Measurements from ENCODE around the gene PRKAG2. TPM values are rescaled to one million over a fixed set of nuclear protein-coding genes. Genes with fewer than 3 reads are reported as not detected.

Gene PRKAG2
- total RNA-seq, 1 donor from 2014 or later, result 35.4 TPM

DNA sequence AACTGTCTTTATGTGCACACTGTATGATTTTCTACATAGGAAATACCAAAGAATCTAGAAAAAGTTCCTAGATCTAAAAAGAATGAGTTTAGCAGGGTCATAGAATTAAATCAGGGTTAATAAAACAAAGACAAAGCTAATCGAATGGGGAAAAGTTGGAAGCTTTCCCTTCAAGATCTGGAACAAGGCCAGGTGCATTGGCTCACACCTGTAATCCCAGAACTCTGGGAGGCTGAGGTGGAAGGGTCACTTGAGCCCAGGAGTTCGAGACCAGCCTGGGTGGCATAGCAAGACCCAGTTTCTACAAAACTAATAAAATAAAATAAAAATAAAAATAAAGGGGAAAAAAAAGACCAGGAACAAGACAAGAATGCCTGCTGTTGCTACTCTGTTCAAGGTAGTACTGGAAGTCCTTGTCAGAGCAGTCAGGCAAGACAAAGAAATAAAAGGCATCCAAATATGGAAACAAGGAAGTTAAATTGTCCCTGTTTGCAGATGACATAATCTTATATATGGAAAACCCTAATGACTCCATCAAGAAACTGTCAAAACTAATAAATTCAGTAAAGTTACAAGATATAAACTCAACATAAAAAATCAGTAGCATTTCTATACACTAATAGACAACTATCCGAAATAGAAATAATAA lies 281.1 kb downstream of the PRKAG2 start:
- intact Hi-C loops (cut with DNase I), result no loop called here
- H3K27ac ChIP-seq, result no peak overlapping the region

DNA sequence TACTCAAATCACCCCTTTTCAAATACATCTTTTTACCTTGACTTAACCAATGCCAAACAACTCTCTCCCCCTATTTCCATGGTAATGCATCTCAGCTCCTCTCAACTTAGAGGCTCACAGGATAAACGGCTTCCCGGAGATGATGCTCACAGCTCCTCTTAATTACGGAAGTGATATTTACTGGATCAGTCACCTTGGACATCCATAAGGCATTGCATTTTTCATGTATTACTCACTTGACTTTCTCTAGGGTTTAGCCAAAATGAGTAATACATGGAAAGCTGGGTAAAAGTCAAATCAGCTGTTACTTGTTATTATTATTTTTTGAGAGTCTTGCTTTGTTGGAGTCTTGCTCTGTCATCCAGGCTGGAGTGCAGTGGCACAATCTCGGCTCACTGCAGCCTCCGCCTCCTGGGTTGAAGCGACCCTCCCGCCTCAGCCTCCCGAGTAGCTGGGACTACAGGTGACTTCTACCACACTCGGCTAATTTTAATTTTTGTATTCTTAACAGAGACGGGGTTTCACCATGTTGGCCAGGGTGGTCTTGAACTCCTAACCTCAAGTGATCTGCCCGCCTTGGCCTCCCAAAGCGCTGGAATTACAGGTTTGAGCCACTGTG lies 283.9 kb downstream of the PRKAG2 start:
- intact Hi-C loops (cut with DNase I), result no loop called here
- H3K36me3 ChIP-seq, result peaks cover 13% of the 10 kb centered on the region
- ATAC-seq (no peak), DNase-seq (no peak)
- H3K9me3 ChIP-seq, result no peaks in the 10 kb centered on the region
- H3K4me1 ChIP-seq, result no peaks in the 10 kb centered on the region
- H3K27me3 ChIP-seq (ENCODE audit: low read depth), result no peaks in the 10 kb centered on the region
- H3K4me3 ChIP-seq, result no peak overlapping the region
- H3K27ac ChIP-seq, result no peak overlapping the region
- TF ChIP-seq, protein P1, sequence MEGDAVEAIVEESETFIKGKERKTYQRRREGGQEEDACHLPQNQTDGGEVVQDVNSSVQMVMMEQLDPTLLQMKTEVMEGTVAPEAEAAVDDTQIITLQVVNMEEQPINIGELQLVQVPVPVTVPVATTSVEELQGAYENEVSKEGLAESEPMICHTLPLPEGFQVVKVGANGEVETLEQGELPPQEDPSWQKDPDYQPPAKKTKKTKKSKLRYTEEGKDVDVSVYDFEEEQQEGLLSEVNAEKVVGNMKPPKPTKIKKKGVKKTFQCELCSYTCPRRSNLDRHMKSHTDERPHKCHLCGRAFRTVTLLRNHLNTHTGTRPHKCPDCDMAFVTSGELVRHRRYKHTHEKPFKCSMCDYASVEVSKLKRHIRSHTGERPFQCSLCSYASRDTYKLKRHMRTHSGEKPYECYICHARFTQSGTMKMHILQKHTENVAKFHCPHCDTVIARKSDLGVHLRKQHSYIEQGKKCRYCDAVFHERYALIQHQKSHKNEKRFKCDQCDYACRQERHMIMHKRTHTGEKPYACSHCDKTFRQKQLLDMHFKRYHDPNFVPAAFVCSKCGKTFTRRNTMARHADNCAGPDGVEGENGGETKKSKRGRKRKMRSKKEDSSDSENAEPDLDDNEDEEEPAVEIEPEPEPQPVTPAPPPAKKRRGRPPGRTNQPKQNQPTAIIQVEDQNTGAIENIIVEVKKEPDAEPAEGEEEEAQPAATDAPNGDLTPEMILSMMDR (IDR thresholded peaks at IDR 0.05), result no peak

More for the DNA sequence above, 281.1 kb downstream of the PRKAG2 start:
- H3K27me3 ChIP-seq (ENCODE audit: low read depth), result no peaks in the 10 kb centered on the region
- DNase-seq (no peak), ATAC-seq (no peak)
- H3K4me3 ChIP-seq, result no peak overlapping the region
- H3K36me3 ChIP-seq, result peaks cover 13% of the 10 kb centered on the region
- TF ChIP-seq, protein P1 (IDR thresholded peaks at IDR 0.05), result no peak
- peaks cover 13% of the 10 kb centered on the region for H3K4me1 ChIP-seq
- H3K9me3 ChIP-seq, result no peaks in the 10 kb centered on the region

DNA sequence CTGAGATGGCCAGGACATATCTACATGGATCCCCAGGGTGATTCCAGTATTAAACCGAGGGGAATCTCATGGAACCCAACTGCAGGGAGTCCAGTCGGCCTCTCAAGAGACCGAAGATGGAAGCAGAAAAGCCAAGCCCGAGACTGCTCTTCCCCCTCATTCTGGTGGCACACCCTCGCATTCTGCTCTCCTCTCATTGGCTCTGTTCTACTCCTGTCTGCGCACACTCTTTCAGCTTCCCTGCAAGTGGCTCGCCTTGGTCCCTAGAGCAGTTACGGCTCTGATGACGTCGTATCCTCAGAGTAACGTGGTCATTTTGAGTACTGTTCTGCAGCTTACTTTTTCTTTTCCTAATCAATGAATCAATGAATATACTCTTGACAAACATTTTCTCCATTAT lies 284.6 kb downstream of the PRKAG2 start:
- H3K36me3 ChIP-seq, result peaks cover 13% of the 10 kb centered on the region
- H3K4me3 ChIP-seq, result no peak overlapping the region
- TF ChIP-seq, protein P1 (IDR thresholded peaks at IDR 0.05), result no peak
- no peak overlapping the region for H3K27ac ChIP-seq
- ATAC-seq (no peak), DNase-seq (no peak)
- H3K27me3 ChIP-seq (ENCODE audit: low read depth), result no peaks in the 10 kb centered on the region
- intact Hi-C loops (cut with DNase I), result no loop called here
- no peaks in the 10 kb centered on the region for H3K9me3 ChIP-seq
- H3K4me1 ChIP-seq, result no peaks in the 10 kb centered on the region

DNA sequence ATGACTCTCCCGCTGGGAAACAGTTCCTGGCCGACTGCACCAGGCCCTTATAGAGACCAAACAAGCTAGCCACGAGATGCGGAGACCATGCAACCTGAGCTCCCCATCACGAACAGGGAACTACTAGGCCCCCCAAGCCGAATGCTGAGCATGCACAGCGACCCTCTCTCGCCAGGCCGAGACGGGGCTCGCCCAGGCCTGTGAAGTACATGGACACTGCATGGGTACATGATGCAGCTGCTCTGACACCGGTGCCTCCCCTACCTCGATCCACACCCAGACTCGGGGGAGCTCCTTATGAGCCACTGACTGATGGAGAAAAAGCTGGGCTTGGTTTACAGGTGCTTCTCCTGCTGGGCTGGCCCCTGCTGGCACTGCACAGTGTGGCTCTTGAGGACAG lies 285.0 kb downstream of the PRKAG2 start:
- intact Hi-C loops (cut with DNase I), result no loop called here
- no peaks in the 10 kb centered on the region for H3K4me1 ChIP-seq
- no peaks in the 10 kb centered on the region for H3K27me3 ChIP-seq (ENCODE audit: low read depth)
- TF ChIP-seq, protein P1 (IDR thresholded peaks at IDR 0.05), result no peak
- no peaks in the 10 kb centered on the region for H3K9me3 ChIP-seq
- H3K4me3 ChIP-seq, result no peak overlapping the region
- peaks cover 13% of the 10 kb centered on the region for H3K36me3 ChIP-seq
- ATAC-seq (no peak), DNase-seq (no peak)
- H3K27ac ChIP-seq, result no peak overlapping the region

DNA sequence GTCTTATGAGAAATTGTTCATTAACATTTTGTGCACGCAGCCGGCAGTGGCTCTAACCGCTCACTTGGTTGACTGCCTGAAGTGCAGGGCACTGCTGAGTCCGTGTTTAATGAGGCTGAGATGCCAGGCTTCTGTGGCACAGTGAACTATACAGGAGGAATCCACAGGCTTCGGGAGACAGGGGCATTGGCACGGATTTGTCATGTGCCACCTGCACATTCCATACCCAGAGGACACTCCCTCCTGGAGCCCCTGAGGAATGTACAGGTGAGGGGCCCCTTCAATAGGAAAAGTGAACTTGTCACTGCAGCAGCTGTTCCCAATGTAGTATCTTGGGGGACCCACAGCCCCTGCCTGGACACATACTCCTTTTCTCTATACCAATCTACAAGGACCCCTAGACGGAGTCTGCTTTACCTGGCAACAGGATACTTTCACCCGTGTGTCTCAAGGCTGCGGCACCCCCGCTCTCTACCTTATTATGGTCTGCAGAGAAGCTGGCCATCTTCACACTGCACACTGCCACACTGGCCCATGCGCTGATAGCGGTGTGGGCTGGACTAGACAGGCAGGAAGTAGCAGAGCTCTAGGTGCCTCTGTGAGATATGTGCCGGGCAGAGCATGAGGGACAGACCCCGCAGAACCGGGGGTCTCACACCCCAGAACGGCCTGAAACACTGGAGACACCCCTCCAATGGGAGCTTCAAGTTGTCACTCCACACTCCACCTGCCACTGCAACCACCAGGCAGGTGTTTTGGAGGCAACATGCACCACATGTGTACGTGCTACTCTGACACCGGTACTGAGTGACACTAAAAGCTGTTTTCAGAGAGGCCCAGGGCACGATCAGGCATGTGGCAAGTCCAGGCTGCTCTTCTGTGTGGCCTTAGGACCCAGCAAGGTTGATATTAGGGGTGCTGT lies 285.8 kb downstream of the PRKAG2 start:
- peak; percentile 55 to 79 for ATAC-seq
- intact Hi-C loops (cut with DNase I), result no loop called here

More for the DNA sequence above, 285.8 kb downstream of the PRKAG2 start:
- Histone ChIP-seq H3K36me3 (peaks cover 14% of the 10 kb centered on the region), H3K4me3 (no peak overlapping the region), H3K4me1 (no peaks in the 10 kb centered on the region), H3K27ac (no peak overlapping the region), H3K27me3 (ENCODE audit: low read depth) (no peaks in the 10 kb centered on the region), H3K9me3 (no peaks in the 10 kb centered on the region)
- DNase-seq, result no peak
- TF ChIP-seq, protein P1 (IDR thresholded peaks at IDR 0.05), result no peak

All from lower lobe of right lung (tissue), 2 donors.